RKO (cell line): Measurements from ENCODE around the gene DLX2.
"Not testable (repeated sequence)": the region's sequence is repeated elsewhere in the genome, so short reads cannot be mapped to it uniquely, and the experiment has no call there.

Experiments
- DNase-seq: peaks from one replicate; pipeline ENCODE4 v3.0.0-alpha.2; 2016; ENCODE audit warnings: low spot score

DLX2 gene

DNA sequence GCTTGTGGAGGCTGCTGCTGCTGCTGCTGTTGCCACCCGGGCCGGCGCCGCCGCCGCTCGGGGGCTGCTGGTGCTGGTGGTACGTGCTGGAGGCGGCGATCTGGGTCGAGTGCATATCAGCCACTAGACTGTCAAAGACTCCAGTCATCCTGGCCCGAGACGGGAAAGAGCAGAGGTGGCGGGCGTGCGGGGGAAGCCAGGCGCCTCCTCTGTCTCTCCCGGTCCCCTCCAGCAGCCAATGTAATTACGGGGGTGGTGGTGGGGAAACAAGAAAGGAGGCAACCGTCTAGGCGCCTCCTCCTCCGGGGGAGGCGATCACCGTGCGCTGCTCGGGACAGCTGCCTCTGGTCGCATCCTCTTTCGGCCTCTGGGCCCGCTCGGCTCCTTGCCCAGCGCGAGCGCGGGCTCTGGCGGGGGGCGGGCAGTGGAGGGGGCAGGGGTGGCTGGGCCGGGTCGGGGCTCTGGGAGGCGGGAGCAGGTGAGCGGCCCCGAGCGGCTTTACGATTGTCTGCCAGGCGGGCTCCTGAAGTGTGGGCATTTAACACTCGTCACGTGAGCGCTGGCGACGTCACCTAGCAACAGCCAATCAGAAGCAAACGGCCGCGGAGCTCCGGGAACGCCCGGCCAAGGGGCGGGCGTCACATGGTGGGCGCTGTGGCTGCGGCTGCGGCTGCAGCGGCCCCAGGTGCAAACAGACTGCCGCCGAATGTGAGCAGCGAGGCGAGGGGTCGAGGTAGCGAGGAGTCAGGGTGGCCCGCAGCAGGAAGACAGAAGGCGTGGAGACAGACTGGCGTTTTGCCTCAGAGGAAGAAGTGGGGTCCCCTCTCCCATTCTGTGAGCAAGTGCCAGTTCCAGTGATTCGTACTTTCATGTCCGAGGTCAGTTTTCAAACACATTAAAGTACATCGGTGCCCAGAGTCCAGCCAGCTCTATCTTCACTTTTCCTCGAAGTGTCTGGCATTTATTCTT lies at the start of gene DLX2:
TSS of gene DLX2 (minus strand) at position 510 of the 969 bp plus-strand sequence. CDS start at position 148, 362 bp downstream.
- peak; percentile 93 for DNase-seq

DNA sequence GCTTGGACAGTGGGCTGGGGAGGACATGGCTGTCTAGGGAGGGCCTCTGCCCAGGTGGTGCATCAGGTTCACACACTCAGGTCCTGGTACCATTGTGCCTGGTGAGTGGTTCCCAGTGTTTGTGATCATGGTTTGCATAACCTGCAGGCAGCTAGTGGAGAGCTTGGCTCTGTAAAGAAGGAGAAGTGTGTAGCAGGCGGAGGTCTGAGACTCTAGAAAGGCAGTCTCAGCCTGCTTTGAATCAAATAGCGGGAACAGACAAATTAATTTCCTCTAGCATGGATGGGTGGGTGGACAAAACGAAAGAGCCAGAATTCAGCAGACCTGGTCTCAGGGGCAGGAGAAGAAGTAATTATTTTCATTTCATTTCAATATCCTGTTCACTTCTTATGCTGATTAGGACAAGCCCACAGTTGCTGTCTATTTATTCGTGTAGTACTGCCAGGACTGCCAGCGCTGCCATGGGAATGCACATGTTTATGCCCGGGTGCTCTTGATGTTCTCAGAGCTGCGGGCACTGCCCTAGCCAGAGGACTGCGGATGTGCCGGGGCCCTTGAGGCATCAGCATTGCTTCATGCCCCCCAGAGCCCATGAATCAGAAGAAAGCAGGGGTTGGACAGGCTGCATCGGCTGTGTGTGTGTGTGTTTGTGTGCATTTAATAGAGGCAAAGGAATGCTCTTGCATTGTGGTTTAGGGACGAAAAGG lies 45.4 kb upstream of the DLX2 start:
- DNase-seq: no peak

DNA sequence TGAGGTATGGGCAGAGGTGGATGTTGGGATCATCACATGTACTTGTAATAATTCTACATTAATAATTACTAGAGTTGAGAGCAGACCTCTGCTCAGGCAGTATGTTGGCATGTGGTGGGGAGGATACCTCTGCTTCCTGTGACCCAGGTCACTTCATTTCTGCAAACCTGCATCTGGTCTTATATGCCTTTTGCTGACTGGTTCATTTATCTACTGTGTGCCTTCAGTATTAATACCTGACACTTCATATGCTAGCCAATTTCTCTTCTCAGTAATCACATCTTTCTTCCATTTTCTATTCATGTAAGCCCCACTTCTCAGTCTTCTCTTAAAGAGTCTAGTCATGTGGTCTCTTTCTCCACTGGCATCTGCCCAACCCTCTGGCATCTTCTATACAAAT lies 41.1 kb upstream of the DLX2 start:
- DNase-seq: no peak

DNA sequence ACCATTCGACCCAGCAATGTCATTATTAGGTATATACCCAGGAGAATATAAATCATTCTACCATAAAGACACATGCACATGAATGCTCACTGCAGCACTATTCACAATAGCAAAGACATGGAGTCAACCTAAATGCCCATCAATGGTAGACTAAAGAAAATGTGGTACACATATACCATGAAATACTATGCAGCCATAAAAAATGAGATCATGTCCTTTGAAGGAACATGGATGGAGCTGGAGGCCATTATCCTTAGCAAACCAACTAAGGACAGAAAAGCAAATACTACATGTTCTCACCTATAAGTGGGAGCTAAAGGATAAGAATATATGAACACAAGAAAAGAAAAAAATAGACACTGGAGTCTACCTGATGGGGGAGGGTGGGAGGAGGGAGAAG lies 36.0 kb upstream of the DLX2 start:
- DNase-seq: not testable (repeated sequence)

DNA sequence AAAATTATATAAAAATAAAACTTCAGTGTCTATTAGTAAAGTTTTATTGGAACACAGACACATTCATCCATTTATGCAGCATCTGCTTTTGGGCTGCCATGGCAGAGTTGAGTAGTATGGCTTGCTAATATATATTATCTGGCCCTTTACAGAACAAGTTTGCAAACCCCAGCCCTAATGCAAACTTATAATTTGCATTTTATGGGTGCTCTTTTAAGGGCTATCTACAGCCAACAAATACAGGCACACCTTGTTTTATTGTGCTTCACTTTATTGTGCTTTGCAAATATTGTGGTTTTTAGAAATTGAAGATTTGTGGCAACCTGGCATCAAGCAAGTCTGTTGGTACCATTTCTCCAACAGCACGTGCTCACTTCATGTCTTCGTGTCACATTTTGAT lies 35.2 kb upstream of the DLX2 start:
- no peak for DNase-seq

DNA sequence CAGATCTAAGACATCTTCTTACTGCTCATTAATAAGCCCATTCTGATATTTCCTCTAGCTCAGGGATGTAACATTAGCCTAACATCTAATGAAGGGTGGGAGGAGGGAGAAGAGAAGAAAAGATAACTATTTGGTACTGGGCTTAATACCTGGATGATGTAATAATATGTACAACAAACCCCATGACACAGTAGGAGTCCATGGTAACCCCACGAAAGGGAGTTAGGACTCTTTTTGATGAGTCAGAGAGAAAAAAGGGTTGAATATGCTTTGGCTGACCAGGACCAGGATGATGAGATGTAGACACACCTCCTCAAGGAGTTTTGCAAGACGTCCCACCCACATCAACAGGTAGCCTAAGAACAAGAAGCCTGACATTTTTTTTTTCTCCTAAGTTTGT lies 34.4 kb upstream of the DLX2 start:
- no peak for DNase-seq

DNA sequence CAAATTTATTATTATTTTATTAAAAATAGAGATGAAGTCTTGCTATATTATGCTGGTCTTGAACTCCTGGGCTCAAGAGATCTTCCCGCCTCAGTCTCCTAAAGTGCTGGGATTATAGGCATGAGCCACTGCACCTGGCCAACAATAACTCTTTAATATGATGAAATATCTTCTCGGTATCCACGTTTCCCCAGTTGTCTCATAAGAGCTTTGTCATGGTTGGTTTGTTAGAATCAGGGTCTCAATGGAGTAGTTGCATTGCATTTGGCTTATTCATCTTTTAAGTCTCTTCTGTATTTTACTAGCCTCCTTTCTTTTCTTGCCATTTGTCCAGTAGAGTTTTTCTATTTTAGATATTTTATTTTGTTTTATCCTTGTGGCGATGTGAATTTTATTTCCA lies 32.7 kb upstream of the DLX2 start:
- no peak for DNase-seq

DNA sequence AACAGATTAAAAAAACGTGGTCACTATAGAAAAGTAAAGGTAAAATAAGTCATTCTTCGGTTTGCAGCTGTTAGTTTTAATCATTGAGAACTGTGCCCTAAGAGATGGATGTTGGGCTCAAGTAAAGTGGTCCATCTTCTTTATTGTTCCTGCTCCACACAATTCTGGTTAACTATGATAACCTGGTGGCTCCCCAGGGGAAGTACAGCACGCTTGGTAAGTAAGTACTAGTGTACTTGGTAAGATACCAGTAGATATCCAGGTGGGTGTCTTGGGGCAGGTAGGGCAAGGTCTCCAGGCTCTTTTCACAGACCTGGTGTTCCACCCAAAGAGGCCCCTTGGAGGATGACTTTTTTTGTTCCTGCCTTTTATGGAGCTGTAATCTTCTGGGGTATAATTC lies 31.6 kb upstream of the DLX2 start:
- DNase-seq: no peak

DNA sequence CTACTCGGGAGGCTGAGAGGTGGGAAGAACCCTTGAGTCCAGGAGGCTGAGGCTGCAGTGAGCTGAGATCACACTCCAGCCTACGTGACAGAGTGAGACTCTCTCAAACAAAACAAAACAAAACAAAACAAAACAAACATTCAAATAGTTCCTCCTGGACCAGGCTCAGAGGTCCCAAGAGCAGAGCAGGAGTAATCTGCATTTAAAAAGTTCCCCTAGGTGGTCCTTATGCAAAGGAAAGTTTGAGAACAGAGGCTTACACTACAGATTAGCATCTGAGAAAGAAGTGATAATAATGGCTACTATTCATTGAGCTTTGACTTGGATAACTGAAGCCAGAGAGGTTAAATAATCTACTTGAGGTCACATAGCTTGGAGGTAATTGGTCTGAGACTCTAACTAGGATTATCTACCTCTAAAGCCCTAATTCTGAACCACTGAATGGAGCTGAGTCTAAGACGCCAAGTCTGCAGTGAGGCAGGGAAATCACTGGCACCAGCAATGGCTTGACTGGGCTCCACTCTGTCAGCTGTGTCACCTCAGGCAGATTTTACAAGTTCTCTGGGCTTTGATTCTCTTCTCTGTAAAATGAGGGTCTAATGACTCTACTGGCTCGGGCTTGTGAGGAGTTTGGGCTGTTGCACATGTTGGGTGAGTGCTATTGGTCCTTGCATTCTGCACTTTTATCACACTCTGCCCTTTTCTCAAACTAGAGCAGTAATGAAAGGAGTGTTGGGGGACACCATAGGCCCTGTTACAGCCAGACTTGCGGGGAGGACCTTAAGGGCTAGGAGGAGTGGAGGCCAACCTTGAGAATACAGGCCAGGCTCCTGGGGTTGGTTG lies 29.2 kb upstream of the DLX2 start:
- no peak for DNase-seq

DNA sequence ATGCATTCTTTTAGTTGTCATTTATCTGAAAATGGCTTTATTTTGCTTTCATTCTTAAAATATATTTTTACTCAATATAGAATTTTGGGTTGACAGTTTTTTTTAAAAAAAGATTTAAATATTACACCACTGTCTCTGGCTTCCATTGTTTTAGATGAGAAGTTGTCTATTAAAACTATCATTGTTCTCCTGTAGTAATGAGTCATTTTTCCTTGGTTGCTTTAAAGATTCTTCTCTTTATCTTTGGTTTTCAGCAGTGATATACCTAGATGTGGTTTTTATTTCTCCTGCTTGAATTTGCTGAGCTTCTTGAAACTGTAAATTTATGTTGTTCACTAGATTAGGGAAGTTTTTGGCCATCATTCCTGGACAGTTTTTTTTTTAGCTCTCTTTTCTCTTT lies 26.7 kb upstream of the DLX2 start:
- no peak for DNase-seq

DNA sequence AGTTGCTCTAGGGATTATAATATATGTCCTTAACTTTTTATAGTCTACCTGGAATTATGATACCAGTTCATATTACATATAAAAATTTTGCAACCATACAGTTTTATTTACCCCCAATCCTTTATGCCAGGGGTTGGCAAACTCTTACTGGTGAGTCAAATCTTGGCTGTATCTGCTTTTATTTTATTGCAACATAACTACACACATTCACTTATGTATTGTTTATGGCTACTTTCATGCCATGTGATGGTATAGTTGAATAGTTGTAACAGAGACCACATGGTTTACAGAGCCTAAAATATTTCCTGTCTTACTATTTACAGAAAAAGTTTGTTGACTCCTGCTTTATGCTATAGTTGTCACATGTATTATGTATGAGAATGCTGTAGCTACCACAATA lies 25.8 kb upstream of the DLX2 start:
- DNase-seq: no peak

DNA sequence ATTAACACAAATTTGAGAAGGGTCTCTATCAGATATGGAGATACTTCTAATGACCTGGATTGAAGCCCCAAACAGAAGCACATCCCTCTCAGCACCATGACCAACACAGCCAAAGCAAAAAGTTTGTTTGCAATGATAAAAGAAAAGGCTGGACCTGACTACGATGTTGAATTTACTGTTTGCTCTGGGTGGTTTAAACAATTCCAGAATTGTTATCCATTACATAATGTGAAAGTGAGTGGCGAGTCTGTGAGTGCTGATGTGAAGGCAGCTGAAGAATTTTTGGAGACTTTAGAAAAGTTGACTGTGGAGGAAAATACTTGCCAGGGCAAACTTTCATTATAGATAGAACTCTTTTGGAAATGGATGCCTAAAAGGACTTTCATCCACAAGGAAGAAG lies 17.4 kb upstream of the DLX2 start:
- no peak for DNase-seq

DNA sequence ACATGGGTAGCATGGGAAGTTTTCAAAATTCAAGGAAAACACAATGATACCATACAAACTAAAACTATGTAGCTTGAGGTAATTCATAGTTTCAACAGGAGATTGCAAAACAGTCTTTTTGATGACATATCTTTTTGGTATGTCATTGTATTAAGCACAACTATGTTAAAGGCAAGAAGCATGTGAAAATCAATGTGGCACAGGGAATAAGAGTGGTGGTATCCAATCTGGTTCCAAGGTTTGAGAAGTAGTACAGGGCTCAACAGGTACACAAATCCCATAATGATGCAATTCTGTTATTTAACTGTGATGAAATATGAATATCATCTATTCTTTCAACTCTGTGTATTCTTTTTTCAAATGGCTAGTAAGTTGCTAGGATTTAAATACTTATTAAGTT lies 16.4 kb upstream of the DLX2 start:
- peak; percentile 25 for DNase-seq

DNA sequence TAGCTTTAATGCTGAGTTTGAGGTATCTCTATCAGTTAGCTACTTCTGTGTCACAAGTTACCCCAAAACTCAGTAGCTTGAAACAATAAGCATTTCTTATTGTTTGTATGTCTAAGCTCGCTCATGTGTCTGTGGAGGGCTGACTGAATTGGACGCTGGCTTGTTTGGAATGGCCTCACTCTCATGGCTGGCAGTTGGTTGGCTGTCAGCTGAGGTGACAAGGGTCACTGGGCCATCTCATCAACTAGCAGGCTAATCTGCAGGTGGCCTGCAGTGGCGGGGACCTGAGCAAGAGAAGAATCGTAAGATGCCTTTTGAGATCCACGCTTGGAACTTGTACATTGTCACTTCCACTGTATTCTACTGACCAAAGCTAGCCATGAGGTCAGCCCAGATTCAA lies 13.4 kb upstream of the DLX2 start:
- DNase-seq: no peak

DNA sequence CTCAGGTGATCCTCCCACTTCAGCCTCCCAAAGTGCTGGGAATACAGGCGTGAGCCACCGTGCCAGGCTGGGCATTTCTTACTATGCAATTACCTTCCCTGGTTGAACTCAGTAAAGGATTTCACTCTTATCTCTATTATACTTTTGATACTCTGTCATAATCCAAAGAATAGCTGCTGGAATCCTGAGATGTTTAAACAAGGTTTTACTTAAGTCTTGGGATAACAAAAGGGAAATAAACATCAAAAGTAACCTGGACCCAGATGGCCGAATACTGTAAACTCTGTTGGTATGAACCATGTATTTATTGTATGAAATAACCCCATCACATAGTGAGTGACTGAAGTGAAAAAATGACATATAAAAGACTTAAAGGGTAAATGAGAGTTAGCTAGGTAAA lies 11.9 kb upstream of the DLX2 start:
- no peak for DNase-seq

DNA sequence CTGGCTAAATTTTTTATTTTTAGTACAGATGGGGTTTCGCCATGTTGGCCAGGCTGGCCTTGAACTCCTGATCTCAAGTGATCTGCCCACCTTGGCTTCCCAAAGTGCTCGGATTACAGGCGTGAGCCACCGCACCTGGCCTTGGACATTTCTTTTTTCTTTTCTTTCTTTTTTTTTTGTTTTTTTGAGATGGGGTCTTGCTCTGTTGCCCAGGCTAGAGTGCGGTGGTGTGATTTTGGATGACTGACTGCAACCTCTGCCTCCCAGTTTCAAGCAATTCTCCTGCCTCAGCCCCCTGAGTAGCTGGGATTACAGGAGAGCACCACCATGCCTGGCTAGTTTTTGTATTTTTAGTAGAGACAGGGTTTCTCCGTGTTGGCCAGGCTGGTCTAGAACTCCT lies 11.5 kb upstream of the DLX2 start:
- DNase-seq: not testable (repeated sequence)

DNA sequence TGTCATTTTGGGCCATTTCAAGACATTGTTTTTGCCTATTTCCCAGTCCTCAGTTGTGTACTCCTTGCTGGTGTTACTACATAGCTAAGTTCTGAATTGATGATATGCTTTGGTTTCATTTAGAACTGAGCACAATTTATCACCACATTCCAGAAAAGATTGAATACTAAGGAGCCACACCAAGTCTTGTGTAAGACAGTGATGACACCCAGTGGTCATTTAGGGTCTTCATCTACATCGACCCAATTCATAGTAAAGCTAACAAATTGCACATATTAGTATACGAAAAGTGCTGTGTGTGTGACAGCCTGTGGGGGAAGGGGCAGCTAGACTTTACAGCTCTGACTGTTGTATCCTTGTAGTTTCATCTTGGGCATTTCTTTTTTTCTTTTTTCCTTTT lies 10.9 kb upstream of the DLX2 start:
- peak; percentile 72 for DNase-seq

DNA sequence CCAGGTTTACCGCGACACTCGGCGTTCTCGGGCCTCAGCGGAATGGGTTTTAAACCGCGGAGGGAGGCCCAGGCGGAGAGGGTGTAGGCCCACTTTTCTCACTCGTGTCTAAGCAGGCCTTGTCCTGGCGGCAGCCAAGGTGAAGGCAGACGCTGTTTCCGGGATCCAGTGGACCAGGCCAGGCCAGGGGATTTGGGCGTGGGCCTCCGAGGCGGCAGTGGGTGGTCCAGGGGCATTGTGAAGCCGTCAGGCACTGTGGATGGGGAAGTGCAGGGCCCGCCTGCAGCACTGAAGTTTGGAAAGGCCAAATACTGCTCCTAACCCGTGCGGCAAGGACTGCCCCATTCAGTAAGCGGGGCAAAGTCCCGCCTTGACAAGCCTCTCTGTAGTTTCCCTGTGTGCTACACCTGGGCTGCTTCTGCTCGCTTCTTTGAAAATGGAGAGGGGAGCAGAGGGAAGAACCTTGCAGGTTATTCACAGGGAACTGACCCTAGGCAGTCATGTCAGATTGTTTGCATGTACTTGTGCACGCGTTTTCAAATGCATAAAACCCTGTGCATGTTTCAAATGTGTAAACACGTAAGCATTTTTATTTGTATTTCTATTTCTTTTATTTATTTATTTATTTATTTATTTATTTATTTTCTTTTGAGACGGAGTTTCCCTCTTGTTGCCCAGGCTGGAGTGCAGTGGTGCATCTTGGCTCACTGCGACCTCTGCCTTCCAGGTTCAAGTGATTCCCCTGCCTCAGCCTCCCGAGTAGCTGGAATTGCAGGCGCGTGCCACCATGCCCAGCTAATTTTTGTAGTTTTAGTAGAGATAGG lies 7.5 kb upstream of the DLX2 start:
- DNase-seq: no peak

DNA sequence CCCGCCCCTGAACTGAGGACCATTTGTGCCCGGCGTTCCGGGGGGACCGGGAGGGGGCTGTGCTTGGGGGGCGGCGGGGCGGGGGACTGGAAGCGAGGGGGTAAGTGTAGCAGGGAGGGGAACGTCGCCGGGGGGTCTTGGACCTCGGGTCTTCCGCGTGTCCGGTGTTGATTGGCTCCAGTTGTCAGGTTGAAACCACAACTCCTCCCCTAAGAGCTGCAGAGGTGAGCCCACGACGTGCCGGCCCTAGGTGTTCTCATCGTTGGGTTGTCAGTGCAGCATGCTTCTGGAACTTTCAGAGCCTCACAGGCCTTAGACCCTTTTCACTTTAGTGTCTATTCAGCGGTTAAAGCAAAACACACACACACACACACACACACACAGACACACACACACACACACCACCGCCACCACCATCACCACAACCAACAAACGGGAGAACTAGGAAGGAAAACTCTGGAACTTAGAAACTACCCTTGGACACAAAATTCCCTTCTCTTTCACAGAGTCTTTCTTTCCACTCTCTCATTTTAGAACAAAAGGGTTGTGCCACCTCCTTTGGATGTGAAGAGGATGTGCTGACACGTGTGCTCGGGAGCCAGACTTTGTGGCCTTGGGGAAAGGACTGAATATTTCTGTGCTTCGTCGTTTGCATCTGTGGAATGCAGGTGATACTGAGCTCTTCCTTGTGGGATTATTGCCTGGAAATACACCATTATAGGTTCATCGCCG lies 6.7 kb upstream of the DLX2 start:
- no peak for DNase-seq

DNA sequence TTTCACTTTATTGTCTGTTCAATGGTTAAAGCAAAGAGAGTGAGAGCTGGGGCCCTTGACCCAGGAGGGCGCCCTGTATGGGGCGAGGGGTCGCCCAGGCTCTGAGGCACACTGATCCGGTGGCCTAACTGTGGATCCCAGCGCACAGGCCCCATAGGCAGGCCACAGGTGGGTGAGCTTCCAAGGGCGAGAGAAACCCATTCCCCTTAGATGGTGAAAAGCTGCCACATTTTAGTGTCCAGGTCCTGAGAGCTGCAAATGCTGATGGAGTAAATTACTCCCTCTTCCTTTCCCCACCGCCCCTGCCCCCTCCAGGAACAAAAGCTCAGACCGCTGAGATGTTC lies 5.9 kb upstream of the DLX2 start:
- DNase-seq: no peak
